ENCODE results near the gene AQP12B.

DNA sequence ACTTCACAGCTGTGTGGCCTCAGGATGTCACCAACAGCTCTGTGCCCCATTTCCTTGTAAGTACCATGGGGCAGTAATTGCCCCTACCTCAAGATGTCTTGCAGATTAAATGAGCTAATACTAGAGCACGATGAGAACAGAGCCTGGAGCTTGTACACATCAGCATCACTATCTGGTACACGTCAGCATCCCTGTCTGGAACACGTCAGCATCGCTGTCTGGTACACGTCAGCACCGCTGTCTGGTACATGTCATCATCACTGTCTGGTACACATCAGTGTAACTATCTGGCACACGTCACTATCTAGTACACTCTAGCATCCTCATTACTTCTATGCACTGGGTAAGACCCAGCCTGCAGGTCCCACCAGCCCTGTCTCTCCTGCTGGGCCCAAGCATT is 46.1 kb upstream of the AQP12B start:
- no peak for TF ChIP-seq CTCF (IDR thresholded peaks at IDR 0.05)
- TF ChIP-seq POLR2A (IDR thresholded peaks at IDR 0.05), result no peak
